ENCODE results near the gene LRRC8C.
"Not testable (repeated sequence)": the region's sequence is repeated elsewhere in the genome, so short reads cannot be mapped to it uniquely, and the experiment has no call there.

The LRRC8C gene

DNA sequence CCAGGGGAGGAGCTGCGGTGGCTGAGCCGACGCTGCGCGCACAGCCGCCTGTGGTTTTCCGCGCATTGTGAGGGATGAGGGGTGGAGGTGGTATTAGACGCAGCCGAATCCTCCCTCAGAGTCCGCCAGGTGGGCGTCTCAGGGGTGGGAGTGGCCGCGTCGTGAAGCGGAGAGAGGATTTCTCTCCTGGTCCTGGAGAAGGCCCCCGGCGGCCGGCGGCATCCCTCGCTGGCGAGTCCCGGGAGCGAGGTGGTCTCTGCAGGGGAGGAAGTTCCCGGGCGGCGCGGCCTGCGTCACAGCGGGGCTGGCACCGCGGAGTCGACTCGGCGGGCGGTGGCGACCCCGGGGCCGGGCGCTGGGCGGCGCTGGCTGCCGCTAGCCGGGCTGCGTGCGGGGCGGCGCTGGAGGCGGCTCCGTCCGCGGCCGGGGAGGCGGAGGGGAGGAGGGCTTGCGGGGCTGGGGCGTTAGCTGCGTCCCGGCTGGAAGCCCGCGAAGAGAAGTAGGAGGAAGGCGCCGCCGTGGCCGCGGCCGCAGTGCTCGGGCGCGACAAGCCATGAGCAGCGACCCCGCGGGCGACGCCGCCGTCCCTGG is at the start of gene LRRC8C:
LRRC8C (plus strand) TSS at position 464 of the 591 bp plus-strand sequence. CDS start 53,354 bp downstream, outside the sequence.
- DNase-seq (ENCODE audit: low spot score): peak; percentile 61

DNA sequence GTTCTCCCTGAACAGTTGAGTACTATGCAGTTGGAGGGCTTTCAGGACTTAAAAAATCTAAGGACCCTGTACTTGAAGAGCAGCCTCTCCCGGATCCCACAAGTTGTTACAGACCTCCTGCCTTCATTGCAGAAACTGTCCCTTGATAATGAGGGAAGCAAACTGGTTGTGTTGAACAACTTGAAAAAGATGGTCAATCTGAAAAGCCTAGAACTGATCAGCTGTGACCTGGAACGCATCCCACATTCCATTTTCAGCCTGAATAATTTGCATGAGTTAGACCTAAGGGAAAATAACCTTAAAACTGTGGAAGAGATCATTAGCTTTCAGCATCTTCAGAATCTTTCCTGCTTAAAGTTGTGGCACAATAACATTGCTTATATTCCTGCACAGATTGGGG is 48.7 kb upstream of the LRRC8C start:
- no peak for DNase-seq (ENCODE audit: low spot score)

DNA sequence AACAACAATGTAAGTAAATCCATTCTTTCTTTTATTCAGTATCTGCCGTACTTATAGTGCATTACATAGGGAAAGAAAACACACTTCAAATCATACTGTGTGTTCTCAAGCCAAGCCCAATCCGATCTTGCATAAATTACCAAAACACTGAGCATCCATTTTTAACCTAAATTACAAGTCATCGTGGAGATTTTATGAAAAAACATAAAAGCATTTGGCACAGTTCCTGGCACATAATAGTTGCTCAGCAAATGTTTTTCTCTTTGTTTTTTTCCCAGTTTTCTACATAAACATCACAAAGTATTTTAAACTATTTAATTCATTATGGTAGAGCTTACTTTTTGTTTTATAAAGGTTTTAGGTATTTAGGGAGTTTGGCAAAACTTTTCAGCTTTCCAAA is 48.1 kb upstream of the LRRC8C start:
- no peak for DNase-seq (ENCODE audit: low spot score)

DNA sequence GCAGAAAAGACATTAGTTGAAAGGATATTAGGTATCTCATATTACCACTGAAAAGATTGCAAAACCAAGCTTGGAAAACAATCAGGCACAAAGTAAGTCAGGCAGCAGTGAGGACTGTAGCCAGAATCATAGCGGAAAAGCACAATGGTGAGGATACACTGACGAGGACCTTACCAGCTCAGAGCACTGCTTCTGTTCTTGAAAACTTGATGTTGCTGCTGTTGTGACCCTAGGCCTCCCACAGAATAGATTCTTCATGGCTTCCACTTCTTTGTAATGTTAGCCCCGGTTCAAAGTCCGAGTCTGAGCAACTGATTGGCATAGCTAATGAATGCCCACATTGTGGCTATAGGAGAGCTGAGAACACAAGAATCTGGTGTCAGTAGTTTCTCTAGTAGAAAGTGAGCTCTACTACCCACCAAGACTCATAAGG is 45.2 kb upstream of the LRRC8C start:
- DNase-seq (ENCODE audit: low spot score): peak; percentile 78

DNA sequence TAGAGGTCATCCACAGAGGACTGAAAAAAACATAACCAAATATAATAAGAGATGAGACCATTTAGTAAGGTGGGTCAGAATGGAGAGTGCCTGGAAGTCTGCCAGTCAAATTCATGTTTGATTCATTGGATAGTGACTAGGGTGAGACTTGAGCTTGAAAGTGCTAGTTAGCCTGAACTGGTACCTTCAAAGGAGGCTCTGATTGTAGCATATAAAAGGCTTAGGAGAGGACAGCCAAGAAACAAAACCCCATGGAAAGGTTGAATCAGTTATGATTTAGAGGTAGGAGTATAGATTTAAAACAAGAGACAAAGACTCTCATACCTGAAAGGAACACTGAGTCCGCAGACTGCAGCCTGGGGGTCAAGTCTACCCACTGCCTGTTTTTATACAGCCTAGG is 44.4 kb upstream of the LRRC8C start:
- DNase-seq (ENCODE audit: low spot score): no peak

DNA sequence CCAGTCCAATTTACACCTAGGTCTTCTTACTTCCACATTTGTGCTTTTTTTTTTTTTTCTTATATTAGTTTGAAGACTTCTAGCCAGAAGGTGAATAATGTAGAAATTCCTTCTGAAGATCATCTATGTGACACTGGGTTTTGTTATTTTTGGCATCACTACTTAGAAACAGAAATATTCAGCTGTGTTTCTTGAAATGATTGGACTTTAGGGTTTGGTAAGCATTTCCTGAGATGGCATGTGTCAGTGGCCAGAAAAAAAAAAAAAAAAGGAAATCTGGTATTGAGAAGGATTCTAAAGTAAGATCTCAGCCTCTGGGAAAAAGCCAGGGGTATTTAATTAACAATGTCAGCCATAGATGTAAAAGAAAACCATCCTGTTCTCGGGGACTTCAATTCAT is 43.4 kb upstream of the LRRC8C start:
- no peak for DNase-seq (ENCODE audit: low spot score)

DNA sequence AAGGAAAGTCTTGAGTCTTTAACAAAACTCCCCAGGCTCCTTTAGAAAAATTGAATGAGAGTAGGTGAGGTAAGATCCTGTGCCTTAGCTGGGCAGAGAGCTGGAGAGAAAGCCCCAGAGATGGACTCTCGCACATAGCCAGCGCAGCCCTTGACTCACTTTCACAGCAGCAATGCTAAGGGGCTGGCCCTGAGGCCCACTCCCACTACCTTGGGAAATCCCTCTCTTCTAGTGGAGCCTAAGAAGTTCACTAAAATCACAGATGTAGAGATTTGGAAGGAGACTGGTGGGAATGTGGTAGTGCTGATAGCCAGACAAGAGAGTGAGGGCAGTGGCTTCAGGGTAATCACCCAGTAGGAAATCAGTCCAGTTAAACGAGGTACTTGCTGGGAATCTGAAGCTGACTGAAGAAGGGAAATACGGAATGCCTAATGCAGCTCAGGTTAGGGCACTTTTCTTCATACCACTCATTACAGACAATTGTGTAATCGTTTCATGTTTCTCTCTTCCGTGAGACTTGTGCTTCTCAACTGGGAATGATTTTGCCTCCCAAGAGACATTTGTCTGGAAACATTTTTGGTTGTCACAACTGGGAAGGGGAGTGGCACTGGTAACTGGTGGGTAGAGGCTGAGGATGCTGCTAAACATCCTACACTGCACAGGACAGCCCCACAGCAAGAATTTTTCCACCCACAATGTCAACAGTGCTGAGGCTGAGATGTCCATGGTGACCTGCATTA is 42.4 kb upstream of the LRRC8C start:
- no peak for DNase-seq (ENCODE audit: low spot score)

DNA sequence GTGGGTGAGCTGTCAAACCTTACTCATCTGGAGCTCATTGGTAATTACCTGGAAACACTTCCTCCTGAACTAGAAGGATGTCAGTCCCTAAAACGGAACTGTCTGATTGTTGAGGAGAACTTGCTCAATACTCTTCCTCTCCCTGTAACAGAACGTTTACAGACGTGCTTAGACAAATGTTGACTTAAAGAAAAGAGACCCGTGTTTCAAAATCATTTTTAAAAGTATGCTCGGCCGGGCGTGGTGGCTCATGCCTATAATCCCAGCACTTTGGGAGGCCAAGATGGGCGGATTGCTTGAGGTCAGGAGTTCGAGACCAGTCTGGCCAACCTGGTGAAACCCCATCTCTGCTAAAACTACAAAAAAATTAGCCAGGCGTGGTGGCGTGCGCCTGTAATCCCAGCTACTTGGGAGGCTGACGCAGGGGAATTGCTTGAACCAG is 40.0 kb upstream of the LRRC8C start:
- not testable (repeated sequence) for DNase-seq (ENCODE audit: low spot score)

DNA sequence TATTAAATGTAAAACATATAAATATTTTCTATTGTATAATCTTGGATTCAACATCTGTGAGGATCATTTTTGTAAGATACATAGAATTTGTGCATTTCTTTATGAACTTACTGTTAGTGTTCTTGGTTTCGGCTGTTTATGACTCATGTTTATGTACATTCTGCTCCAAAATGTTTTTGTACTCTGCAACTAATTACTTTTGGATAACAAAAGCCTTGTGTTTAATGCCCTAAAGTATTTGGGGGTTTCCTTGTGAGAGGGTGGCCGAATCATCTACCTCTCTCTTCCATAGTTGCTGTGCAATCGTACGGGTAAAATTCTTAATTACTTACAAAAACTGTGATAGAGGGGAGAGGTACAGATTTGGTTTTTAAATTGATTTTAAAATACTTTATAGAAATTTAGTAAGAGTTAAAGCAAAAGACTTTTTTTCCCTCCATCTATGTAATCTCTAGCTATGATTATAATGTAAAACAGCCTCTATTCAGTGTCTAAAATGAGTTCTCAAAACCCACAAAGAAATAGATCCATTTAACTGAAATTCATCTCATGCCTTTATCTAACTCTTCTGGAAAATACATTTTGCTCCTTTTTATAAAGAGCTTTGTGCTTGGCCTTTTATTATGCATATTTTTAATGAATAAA is 38.7 kb upstream of the LRRC8C start:
- no peak for DNase-seq (ENCODE audit: low spot score)

DNA sequence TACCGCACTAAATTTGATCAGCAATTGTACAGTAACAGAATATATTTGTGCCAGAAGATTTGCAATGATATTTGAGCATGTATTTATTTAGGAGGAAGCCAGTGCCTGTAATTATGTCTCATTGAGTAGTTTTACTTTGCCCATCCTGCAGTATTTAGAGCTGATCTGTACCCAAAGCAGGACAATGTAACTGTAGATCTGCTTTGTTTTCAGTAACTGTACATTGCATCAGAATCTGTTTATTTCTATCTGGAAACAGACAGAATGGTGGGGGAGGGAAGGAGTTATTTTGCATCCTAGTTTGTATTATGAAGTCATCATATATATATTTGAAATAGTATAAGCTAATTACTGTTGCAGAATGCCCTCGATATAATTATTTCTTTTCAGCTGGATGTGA is 36.2 kb upstream of the LRRC8C start:
- DNase-seq (ENCODE audit: low spot score): no peak

DNA sequence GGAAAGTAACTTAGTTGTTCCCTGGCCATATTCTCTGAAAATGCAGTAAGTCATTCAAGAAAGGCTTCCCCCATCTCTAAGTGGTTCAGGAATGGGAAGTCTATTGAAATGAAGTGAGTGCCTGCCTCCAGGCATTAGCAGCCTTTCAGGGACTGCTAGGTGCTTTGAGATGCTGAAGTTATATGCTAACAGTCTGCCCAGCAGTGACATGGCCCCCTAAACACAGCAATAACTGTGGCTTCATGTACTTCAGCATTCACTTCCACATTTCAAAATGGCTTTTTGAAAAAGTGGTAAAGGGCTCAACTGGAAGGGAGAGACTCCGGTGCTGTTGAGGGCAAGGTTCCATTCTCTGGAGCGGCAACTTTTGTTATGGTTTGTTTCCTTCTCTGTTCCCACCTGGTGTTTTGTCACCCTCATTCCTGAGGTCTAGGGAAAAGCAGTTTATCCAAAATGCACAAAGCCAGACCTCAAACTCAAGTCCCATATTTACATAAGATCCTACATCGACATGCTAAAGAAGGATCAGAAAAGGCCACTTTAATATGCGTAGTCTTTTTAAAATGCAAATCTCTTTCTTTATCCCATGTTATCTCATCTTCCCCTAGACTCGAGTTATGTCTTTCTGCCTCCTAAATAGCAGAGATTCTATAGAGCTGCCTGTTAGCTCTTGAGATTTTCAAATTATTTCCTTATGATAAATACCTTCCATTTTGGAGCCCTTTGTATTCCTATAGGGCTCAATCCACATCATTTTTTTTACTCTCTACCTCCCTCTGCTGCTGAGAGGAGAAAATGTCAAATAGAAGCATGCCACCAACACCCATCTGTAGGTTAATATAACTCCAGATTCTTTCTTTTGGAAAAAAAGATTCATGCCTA is 34.2 kb upstream of the LRRC8C start:
- peak; percentile 76 for DNase-seq (ENCODE audit: low spot score)

DNA sequence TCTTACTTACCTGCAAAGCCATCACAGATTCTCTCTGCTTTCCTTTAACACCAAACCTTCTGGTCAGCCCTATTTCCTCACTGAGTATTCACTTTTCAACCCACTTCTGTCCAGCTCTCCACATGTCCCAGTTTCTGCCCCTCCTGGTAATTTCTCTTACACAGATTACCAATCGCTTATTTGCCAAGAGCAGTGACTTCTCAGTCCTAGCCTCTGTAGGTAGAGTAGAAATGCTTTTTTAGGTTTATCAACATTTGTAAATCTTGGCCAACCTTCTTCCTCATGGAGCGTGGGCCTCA is 33.6 kb upstream of the LRRC8C start:
- DNase-seq (ENCODE audit: low spot score): no peak

DNA sequence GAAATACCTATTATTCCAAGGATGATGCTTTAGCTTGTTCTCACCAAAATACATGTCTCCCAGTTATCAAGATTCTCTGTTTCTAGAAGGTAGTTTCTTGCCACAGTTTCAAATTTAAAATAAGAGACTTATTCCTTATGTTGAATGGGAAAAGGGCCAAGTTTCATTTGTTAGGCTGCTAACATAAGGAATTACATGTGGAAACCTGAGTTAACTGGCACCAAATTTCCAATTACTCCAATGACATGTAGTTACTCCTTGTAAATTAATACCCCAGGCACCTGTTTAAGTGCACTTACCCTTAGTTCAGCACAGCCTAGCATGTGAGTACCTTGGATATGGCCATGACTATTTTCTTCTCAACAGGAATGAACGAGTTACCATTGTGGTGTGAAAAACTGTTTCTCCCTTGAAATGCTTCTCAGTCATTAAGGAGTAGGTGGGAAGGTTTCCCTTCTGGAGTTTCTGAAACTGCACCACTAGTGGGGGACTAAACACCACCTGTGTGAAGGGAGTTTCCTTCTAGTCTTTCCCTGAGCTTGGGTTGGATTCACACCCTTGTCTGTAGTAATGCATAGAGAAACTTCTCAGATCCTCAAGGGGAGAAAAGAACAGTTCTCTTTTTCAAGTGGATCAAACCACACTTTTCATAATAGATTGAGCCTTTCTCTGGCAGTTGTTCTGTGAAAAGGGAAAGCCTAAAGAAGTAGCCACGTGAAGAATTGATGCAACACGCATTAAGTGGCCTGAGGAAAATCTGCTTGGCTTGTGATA is 32.3 kb upstream of the LRRC8C start:
- no peak for DNase-seq (ENCODE audit: low spot score)

DNA sequence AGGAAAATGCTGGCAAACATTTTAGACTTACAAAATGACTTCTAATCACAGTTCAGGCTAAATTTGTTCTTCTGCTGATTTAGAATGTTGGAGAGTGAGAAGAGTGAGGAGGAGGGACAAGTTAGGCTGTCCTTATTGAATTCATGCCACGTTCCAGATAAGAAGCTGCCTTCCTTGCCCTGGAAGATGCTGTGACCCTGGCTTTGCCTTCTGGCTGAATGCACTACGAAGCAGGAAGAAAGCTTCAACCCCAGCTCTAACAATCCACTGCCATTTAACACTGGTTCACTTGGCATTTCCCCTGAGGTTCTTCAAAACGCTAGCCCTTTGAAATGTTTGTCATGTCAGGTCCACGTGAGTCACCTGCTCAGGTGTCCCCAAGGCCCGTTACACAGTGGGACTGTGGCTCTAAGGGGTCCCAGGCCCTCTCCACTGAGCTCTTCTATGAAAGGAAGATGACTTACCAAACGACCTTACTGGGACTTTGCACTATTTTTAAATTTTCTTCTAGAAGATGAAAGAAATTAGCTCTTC is 30.0 kb upstream of the LRRC8C start:
- DNase-seq (ENCODE audit: low spot score): no peak

DNA sequence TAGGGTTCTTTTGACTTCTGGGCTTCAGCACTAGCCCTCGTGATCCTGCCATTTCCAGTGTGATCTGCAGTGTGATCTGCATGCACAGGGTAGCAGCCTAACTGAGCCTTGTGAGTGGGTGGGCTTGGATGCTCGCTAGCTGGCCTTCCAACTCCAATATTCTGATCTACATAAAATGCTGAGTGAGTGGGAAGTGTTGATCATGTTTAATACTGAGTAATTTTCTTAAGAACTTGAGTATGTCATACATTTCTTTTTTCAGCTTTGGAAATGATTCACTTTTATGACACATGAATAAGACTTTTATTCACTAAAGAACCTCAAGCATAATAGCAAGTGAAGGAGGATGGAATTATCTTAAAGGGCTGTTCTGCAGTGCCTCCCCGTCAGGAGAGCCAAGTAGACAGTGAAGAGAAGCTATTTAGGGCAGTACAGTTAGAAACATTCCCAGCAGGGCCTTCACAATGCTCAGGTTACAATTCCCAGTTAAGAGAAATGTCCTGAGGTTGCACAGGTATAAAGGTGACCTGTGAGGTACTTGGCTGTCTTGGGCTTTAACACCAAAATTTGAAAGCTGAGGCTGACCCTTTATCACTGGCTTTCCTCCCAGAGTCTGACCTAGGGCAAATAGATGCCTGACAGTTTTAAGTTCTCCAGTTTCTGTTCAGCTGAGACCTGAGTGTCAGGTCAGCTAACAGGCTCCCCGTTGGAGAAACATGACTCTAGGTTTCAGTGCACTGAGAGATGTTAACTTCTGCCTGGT is 29.1 kb upstream of the LRRC8C start:
- DNase-seq (ENCODE audit: low spot score): no peak

DNA sequence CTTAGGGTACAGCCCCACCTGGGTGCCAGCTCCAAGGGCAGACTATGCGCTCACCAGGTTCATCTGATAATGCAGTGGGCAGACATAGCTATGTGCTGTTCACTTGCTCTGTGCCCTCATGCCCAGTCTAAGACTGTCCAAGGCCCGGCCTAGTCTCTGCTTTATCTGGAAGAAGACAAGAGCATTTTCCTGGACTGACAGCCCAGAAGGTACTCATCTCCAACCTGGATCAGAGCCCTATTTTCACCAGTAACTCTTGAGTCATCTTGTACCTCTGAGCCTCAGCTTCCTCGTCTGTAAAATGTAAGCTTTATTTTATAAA is 28.5 kb upstream of the LRRC8C start:
- no peak for DNase-seq (ENCODE audit: low spot score)

DNA sequence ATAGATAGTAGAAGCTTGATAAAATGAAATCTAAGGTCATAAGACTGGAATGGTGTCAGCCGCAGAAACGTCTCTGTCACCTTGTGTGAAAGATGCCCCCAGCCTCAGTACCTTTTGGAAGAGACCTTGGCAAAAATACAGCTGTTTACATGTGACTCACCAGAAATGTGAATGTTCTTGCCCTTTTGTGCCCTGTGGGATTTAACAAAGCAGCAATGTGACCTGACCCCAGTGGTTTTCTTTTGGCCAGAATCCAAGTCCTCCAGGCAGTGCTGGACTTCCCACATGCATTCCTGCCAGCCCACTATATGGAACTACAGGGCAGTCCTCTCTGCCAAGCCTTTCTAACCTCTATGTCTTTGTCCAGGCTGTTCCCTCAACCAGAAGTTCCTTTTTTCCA is 27.2 kb upstream of the LRRC8C start:
- DNase-seq (ENCODE audit: low spot score): no peak

DNA sequence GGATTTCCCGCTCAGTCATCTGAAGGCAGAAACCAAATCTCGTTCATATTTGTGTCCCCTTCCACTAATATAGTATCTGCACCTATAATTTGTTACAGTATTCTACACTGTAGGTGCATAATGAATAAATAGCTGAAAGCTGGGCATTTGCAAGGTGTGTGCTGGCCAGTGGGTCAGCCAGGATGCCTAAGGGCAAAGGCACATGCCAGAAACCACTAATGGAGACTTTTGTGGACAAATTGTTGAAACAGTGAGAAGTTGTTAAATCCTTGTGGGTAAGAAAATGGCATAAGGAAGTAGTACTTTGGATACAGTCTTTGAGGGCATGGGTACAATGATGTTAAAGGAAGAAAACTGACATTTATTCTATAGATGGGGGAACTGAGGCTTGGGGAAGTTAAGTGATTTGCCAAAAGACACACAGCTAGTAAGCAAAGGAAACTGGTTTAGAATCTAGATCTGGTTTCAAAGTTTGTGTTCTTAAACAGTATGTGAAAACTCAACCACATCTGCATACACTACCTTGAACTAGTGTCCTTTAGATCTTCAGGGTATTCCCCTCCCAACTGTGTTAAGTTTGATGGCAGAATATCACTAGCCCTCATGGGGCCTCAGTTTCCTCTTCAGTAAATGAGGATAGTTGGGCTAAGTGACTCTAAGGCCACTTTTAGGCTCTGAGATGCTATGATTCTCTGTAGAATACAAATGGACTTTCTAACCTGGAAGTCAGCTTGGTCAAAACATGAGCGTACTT is 26.5 kb upstream of the LRRC8C start:
- no peak for DNase-seq (ENCODE audit: low spot score)

DNA sequence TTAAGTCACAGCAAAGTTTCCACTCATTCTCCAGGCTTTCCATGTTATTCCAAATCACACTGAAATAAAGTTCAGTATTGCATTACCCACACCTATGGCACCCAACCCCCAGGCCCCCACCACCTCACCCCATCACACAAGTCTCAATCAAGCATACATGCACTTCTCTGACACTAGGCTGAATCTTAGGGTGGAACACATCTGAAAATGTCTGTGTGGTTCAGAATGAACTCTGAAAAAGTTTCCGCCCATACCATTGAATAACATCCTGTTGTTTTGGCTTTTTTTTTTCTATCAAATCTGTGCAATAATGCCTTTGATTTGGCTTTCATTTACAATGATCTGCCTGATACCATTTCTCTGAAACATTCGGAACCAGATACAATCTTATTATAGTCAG is 25.8 kb upstream of the LRRC8C start:
- DNase-seq (ENCODE audit: low spot score): no peak

Data from pons (tissue), 1 donor.